HG03457 (cell line): Measurements from ENCODE around the gene ARHGAP18.

ENCODE experiments used
- ATAC-seq: cut with Tn5 transposase; IDR thresholded peaks from one replicate; pipeline ENCODE4 v1.9.1; 2021; ENCODE audit warnings: moderate number of reproducible peaks; ENCODE audit not compliant: unreplicated experiment

Gene ARHGAP18

GRCh38 chr6:129725341-129725740, 15.4 kb upstream of the ARHGAP18 start:
- ATAC-seq = no peak

GRCh38 chr6:129719692-129720091, 9.7 kb upstream of the ARHGAP18 start:
- no peak for ATAC-seq

GRCh38 chr6:129717277-129717676, 7.3 kb upstream of the ARHGAP18 start:
- ATAC-seq = no peak

- no peak for ATAC-seq
These were observed 3.9 kb upstream of the ARHGAP18 start for GRCh38 chr6:129713806-129714333.

GRCh38 chr6:129711271-129711631, 1.3 kb upstream of the ARHGAP18 start:
- ATAC-seq = no peak

GRCh38 chr6:129710450-129711270, 683 bp upstream of the ARHGAP18 start:
- no peak for ATAC-seq

GRCh38 chr6:129709196-129709768, 695 bp downstream of the ARHGAP18 start:
- ATAC-seq = peak; percentile 14

- no peak for ATAC-seq
These were observed 1.3 kb downstream of the ARHGAP18 start for GRCh38 chr6:129708496-129709195.

GRCh38 chr6:129707882-129708495, 2.0 kb downstream of the ARHGAP18 start:
- no peak for ATAC-seq

GRCh38 chr6:129707028-129707427, 2.9 kb downstream of the ARHGAP18 start:
- ATAC-seq = no peak

- ATAC-seq = no peak
These were observed 4.8 kb downstream of the ARHGAP18 start for GRCh38 chr6:129705212-129705611.

GRCh38 chr6:129704708-129705107, 5.3 kb downstream of the ARHGAP18 start:
- ATAC-seq = no peak

- ATAC-seq = no peak
These were observed 8.1 kb downstream of the ARHGAP18 start for GRCh38 chr6:129701721-129702455.

- ATAC-seq = no peak
These were observed 9.3 kb downstream of the ARHGAP18 start for GRCh38 chr6:129700666-129701065.

- no peak for ATAC-seq
These were observed 10.3 kb downstream of the ARHGAP18 start for GRCh38 chr6:129699659-129700058.

GRCh38 chr6:129698430-129698829, 11.5 kb downstream of the ARHGAP18 start:
- ATAC-seq = no peak

GRCh38 chr6:129697788-129698187, 12.2 kb downstream of the ARHGAP18 start:
- no peak for ATAC-seq

- ATAC-seq = no peak
These were observed 13.1 kb downstream of the ARHGAP18 start for GRCh38 chr6:129696843-129697242.

GRCh38 chr6:129696028-129696418, 14.0 kb downstream of the ARHGAP18 start:
- ATAC-seq = no peak

GRCh38 chr6:129695373-129696027, 14.5 kb downstream of the ARHGAP18 start:
- ATAC-seq = no peak
